Ovary (tissue), 9 donors: ENCODE measurements around the gene LTB4R2. TPM values are rescaled to one million over a fixed set of nuclear protein-coding genes. Genes with fewer than 3 reads are reported as not detected.

Experiments used
- DNase-seq, 5 donors: peaks; one replicate each; pipeline ENCODE4 v3.0.0-alpha.2; 2019 to 2020
- H3K27ac ChIP-seq, 2 donors: fragments of 200-600 bp; one replicate each; pipeline versions ENCODE4 v1.5.1 to v1.8.0; 2019 to 2022
- H3K27me3 ChIP-seq: fragments of 200-600 bp; one replicate; pipeline ENCODE4 v1.8.0; 2022
- H3K36me3 ChIP-seq: fragments of 200-600 bp; sonication (generic); one replicate; pipeline ENCODE4 v1.5.1; 2019
- H3K4me1 ChIP-seq: one replicate; pipeline ENCODE4 v1.8.1; 2013; ENCODE audit warnings: mild to moderate bottlenecking, moderate library complexity; ENCODE audit not compliant: insufficient read depth
- H3K4me3 ChIP-seq: fragments of 200-600 bp; sonication (generic); one replicate; pipeline ENCODE4 v1.5.1; 2017
- H3K9me3 ChIP-seq, 2 donors: fragments of 200-600 bp in 1 of 2; sonication (generic) in 1 of 2; one replicate each; pipeline versions ENCODE4 v1.5.1 to v1.8.1; 2013 to 2019; ENCODE audit warnings: mild to moderate bottlenecking in 1 of 2, moderate library complexity in 1 of 2
- EP300 ChIP-seq: sonication (generic); formaldehyde crosslinking; IDR thresholded peaks from one replicate; pipeline ENCODE4 v1.6.1; 2017; ENCODE audit warnings: antibody characterized with exemption
- POLR2A ChIP-seq: fragments of 450-650 bp; IDR thresholded peaks from one replicate; pipeline ENCODE4 v1.6.1; 2017; ENCODE audit warnings: antibody characterized with exemption, mild to moderate bottlenecking, moderate library complexity
- WGBS, 3 donors: extraction: QIAGEN DNeasy Blood & Tissue Kit in 1 of 3; methylation state at CpG; one replicate each; pipeline versions ENCODE4 v1.1.5 to v1.1.7; 2013 to 2017; 5-methylcytosine and 5-hydroxymethylcytosine counted together
- intact Hi-C, 4 donors: fragments of 100-400 bp; cut with DNase I; formaldehyde crosslinking; loops; one replicate each; pipeline versions ENCODE4 v1.11.0 to v1.15.1; 2022 to 2023
- polyA plus RNA-seq, 2 donors: library from polyadenylated mRNA; stranded (reverse); fragments of 200-250 nt in 1 of 2; fragments of 350-450 nt in 1 of 2; fragmentation: Illumina TruSeq in 1 of 2; extraction: RNeasy Lipid Tissue Mini Kit (QIAGEN cat#74804) in 1 of 2; gene quantifications; one replicate each; pipeline ENCODE4 v1.2.3, GENCODE V29; 2013 to 2014
- total RNA-seq, 7 donors: library from RNA; depleted of rRNA in 2 of 7; stranded (reverse); fragments of >200 nt in 2 of 7; fragmentation: NEBNext Ultra II Directional in 3 of 7; extraction: Animal tissue kit (Norgen Biotek cat#: 25700) in 3 of 7; gene quantifications; one replicate each; pipeline versions ENCODE4 v1.1.0 to v1.2.4, GENCODE V29; 2016 to 2023
- TF ChIP-seq, protein P1 (sequence below), 3 donors: fragments of 450-650 bp in 2 of 3; fragments of 200-600 bp in 1 of 3; IDR thresholded peaks; one replicate each; pipeline versions ENCODE4 v1.5.1 to v1.8.0; 2016 to 2022; ENCODE audit warnings: antibody characterized with exemption in 3 of 3, mild to moderate bottlenecking in 1 of 3
- donor health status: DM: no; HTN: no; CAD: no; lungs with moderate emphysema.
- donor health status: DM: no; HTN: no; CAD: no.
- donor health status: Bipolar disorder and iron deficiency.
- donor health status: DM: yes; HTN: yes; CAD: no.
- donor health status: DM: no; HTN: no; CAD: no.
- donor health status: DM: yes; HTN: yes; CAD: no.

The LTB4R2 gene
- total and polyA plus RNA-seq, 9 donors, result 0.85 to 10.1 (median 5.0) TPM

DNA sequence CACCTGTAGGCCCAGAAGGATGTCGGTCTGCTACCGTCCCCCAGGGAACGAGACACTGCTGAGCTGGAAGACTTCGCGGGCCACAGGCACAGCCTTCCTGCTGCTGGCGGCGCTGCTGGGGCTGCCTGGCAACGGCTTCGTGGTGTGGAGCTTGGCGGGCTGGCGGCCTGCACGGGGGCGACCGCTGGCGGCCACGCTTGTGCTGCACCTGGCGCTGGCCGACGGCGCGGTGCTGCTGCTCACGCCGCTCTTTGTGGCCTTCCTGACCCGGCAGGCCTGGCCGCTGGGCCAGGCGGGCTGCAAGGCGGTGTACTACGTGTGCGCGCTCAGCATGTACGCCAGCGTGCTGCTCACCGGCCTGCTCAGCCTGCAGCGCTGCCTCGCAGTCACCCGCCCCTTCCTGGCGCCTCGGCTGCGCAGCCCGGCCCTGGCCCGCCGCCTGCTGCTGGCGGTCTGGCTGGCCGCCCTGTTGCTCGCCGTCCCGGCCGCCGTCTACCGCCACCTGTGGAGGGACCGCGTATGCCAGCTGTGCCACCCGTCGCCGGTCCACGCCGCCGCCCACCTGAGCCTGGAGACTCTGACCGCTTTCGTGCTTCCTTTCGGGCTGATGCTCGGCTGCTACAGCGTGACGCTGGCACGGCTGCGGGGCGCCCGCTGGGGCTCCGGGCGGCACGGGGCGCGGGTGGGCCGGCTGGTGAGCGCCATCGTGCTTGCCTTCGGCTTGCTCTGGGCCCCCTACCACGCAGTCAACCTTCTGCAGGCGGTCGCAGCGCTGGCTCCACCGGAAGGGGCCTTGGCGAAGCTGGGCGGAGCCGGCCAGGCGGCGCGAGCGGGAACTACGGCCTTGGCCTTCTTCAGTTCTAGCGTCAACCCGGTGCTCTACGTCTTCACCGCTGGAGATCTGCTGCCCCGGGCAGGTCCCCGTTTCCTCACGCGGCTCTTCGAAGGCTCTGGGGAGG lies 985 bp downstream of the LTB4R2 start, which contains the start of gene LTB4R:
TSS of gene LTB4R (plus strand) at position 857 of the 959 bp plus-strand sequence. CDS start 4,150 bp downstream, outside the sequence.
- DNase-seq, result peak; percentile 77 to 86 (median 83)
- 0 to 11% (median 2%) methylated on average over 51 to 99 of the region's 99 CpGs for WGBS, 3 donors
- Histone ChIP-seq H3K36me3 (no peaks in the 10 kb centered on the region), H3K27ac (peak within 1 kb of the TSS; percentile 73 to 85), H3K27me3 (no peaks in the 10 kb centered on the region), H3K4me1 (peaks cover 12% of the 10 kb centered on the region), H3K9me3 (no peaks in the 10 kb centered on the region), H3K4me3 (peak within 1 kb of the TSS; percentile 40)
- intact Hi-C loops, result loop anchor here in 1 of 4 donors (5.0 kb wide), 1 partner anchor 69 kb away; the partner anchor contains the start of gene TINF2
- TF ChIP-seq POLR2A, result peak; percentile 44
- TF ChIP-seq, protein P1, sequence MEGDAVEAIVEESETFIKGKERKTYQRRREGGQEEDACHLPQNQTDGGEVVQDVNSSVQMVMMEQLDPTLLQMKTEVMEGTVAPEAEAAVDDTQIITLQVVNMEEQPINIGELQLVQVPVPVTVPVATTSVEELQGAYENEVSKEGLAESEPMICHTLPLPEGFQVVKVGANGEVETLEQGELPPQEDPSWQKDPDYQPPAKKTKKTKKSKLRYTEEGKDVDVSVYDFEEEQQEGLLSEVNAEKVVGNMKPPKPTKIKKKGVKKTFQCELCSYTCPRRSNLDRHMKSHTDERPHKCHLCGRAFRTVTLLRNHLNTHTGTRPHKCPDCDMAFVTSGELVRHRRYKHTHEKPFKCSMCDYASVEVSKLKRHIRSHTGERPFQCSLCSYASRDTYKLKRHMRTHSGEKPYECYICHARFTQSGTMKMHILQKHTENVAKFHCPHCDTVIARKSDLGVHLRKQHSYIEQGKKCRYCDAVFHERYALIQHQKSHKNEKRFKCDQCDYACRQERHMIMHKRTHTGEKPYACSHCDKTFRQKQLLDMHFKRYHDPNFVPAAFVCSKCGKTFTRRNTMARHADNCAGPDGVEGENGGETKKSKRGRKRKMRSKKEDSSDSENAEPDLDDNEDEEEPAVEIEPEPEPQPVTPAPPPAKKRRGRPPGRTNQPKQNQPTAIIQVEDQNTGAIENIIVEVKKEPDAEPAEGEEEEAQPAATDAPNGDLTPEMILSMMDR (IDR thresholded peaks at IDR 0.05), result peak; percentile 16 to 42 (median 27)
- TF ChIP-seq EP300, result no peak

DNA sequence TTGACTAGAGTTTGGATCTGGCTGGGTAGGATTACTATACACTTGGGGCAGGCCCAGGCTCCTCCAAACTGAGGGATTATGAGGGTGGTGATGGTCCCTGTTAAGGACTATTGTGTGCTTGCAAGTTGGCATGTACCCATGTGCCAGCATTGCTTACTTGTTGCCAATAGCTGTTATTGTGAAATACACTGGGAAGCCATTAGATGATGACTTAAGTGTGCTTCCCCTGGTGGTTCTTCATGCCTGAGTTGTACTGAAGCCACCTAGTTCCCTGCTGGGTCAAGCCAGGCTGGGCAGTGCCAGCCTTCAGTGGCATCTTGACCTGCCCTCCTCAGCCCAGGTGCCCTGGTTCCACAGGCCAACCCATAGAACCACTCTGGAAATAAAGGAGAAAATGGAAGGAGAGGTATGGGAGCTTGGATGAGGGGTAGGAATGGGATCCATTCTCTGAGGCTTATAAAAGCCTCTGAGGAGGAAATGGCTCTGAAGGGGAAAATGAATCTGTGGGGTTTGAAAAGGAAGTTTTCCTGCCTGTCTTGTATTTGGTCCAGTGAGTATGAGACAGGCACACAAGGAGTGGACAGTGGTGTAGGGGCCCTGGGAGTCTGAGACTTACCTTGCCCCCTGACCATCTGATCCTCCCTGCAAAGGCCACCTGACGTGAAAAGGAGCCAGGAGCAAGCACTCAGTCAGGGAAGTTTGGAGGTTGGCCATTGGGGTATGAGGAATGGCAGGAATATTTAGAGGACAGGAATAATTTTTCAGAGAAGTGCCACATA lies 2.1 kb downstream of the LTB4R2 start:
- Histone ChIP-seq H3K27me3 (no peaks in the 10 kb centered on the region), H3K27ac (peak overlapping the region; percentile 73 to 85), H3K36me3 (no peaks in the 10 kb centered on the region), H3K4me1 (peaks cover 18% of the 10 kb centered on the region), H3K9me3 (no peaks in the 10 kb centered on the region), H3K4me3 (peak overlapping the region; percentile 40)
- no peak for TF ChIP-seq POLR2A
- TF ChIP-seq, protein P1 (IDR thresholded peaks at IDR 0.05), result no peak
- no peak for TF ChIP-seq EP300
- WGBS, 3 donors, result 89 to 97% (median 92%) methylated on average over 1 of the region's 1 CpG
- intact Hi-C loops, result loop anchor here in 1 of 4 donors (5.0 kb wide), 1 partner anchor 70 kb away; the partner anchor contains the start of gene TINF2
- DNase-seq, result no peak

DNA sequence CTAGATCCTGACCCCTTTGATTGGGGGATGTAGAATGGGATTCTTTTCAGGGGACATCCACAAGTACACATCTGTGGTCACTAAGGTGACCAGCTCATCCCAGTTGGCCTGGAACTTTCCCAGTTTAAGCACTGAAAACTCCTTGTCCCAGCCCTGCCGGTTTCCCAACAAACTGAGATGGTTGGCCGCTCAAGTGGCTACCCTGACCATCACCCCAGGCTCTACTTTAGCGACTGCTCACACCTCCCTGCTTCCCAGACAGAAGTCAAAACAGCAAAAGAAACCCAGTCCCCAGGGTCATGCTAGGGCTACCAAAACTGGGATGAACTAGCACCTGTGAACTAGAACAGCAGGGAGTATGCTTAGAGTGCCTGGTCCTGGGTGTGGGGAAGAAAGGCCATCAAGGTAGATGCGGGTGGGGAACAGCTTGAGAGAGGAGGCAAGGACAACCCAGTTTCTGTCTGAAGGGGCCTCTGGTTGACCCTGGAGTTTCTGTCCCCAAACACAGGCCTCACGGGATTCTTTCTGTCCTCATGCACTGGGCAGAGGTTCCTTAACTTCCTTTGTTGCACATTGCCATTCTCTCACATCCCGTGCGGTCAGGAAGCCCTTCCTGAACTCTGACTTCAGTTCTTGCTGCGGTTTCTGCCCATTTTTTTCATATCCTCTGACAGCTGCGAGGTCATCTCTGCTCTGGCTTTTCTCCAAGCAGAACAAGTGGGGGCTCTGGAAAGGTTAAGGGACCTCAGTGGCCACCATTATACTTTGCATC lies 3.0 kb downstream of the LTB4R2 start:
- peaks cover 18% of the 10 kb centered on the region for H3K4me1 ChIP-seq

More for the DNA sequence above, 3.0 kb downstream of the LTB4R2 start:
- 71 to 76% (median 73%) methylated on average over 9 of the region's 9 CpGs for WGBS, 3 donors
- Histone ChIP-seq H3K36me3 (no peaks in the 10 kb centered on the region), H3K27ac (peak overlapping the region in 1 of 2 donors; percentile 85), H3K27me3 (no peaks in the 10 kb centered on the region), H3K4me3 (no peak overlapping the region), H3K9me3 (no peaks in the 10 kb centered on the region)
- DNase-seq, result no peak
- no peak for TF ChIP-seq POLR2A
- TF ChIP-seq, protein P1 (IDR thresholded peaks at IDR 0.05), result no peak
- no peak for TF ChIP-seq EP300
- intact Hi-C loops, result loop anchor here in 1 of 4 donors (5.0 kb wide), 1 partner anchor 71 kb away; the partner anchor contains the start of gene TINF2
